ENCODE data around the gene UGT1A10. TPM values are rescaled to one million over a fixed set of nuclear protein-coding genes. Genes with fewer than 3 reads are reported as not detected.

Gene UGT1A10
- total RNA-seq, 1 experiment from 2014 or later = not detected

DNA sequence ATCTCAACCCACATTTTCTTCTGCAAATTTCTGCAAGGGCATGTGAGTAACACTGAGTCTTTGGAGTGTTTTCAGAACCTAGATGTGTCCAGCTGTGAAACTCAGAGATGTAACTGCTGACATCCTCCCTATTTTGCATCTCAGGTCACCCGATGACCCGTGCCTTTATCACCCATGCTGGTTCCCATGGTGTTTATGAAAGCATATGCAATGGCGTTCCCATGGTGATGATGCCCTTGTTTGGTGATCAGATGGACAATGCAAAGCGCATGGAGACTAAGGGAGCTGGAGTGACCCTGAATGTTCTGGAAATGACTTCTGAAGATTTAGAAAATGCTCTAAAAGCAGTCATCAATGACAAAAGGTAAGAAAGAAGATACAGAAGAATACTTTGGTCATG is 131.8 kb downstream of the UGT1A10 start:
- DNase-seq (ENCODE audit: extremely low read depth, low read depth) = no peak

DNA sequence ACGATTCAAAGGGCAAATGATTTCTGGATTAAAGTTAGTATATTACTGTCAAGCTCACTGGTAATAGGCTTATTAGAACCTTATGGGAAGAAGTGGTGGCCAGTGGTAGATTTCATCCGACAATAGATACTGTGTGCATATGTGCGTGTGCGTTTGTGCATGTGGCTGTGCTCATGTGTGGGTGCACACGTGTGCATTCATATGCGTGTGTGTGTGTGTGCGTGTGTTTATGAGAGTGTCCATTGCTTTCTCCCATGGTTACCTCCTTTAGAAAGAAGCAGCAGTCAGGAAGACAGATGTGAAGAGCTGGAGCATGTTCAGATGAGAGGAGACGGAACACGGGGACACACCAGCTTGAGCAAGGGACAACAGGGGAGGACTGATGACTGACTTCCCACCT is 133.0 kb downstream of the UGT1A10 start:
- no peak for DNase-seq (ENCODE audit: extremely low read depth, low read depth)

DNA sequence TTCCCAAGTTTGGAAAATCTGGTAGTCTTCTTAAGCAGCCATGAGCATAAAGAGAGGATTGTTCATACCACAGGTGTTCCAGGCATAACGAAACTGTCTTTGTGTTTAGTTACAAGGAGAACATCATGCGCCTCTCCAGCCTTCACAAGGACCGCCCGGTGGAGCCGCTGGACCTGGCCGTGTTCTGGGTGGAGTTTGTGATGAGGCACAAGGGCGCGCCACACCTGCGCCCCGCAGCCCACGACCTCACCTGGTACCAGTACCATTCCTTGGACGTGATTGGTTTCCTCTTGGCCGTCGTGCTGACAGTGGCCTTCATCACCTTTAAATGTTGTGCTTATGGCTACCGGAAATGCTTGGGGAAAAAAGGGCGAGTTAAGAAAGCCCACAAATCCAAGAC is 135.9 kb downstream of the UGT1A10 start:
- no peak for DNase-seq (ENCODE audit: extremely low read depth, low read depth)

DNA sequence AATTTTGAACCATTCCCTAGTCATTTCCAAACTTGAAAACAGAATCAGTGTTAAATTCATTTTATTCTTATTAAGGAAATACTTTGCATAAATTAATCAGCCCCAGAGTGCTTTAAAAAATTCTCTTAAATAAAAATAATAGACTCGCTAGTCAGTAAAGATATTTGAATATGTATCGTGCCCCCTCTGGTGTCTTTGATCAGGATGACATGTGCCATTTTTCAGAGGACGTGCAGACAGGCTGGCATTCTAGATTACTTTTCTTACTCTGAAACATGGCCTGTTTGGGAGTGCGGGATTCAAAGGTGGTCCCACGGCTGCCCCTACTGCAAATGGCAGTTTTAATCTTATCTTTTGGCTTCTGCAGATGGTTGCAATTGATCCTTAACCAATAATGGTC is 136.3 kb downstream of the UGT1A10 start:
- DNase-seq (ENCODE audit: extremely low read depth, low read depth) = peak; percentile 30

DNA sequence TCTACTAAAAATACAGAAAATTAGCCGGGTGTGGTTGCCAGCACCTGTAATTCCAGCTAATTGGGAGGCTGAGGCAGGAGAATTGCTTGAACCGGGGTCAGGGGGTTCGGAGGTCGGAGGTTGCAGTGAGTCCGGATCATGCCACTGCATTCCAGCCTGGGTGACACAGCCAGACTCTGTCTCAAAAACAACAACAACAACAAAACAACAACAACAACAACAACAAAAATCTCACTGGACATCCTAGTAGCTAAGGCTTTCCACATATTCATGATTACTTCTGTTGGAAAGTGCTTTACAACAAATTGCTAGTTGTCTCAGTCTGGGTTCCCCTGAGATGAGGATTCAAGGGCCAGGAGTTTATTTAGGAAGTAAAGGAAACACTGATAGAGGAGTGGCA is 137.6 kb downstream of the UGT1A10 start:
- no peak for DNase-seq (ENCODE audit: extremely low read depth, low read depth)

DNA sequence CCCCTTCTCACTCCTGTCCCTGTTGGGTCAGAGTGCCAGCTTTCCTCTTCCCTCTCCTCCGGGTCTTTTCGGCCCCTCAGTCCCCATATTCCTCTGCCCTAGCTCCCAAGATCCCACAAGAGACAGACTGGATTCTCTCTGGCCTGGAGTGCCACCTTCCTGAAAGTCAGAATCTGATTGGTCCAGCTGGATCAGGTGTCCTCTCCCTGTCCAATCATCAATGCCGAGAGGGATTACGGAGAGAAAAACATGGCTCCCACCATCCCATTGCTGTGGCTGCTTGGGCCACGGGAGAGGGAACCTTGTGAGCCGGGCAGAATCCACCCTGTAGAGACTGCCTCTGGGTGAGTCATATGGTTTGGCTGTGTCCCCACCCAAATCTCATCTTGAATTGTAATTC is 139.2 kb downstream of the UGT1A10 start:
- no peak for DNase-seq (ENCODE audit: extremely low read depth, low read depth)

DNA sequence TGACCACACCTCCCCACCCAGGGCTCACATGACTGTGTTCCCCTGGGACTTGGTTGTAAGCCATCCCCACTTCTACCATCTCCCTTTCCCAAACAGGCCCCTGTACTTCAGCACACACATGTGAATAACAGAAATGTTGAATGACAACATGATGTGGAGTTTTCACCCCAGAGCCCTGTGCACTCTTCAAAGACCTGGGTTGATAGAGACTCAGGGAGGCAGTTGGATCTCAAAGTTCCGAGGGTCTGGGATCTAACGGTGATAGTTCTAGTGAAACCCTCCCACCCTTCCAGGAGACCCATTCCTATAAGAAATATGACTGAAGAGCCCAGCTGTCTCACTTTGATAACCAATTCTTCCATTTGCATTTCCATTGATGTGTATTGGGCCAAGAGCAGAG is 141.8 kb downstream of the UGT1A10 start, which contains the start of gene MROH2A:
Gene MROH2A, plus strand, starts transcription at position 301 of the 400 bp plus-strand sequence. CDS start 1,029 bp downstream, outside the sequence.
- no peak for DNase-seq (ENCODE audit: extremely low read depth, low read depth)

DNA sequence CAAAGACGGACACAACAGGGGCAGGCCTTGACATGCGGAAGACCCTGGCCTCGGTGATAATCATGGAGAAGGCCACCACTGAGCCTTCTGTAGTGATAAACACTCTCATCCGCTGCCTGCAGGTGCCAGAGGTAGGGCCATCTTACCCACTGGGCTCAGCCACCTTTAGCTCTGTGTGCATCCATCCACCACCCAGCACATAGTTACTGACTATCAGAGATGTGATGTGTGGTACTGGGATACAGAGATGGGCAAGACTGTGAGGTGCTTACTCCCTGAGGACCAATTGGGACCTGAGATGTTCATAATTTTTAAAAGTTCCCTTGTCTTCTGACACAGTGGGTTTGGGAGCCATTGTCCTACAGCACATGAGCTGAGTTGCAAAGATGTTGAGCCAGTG is 143.5 kb downstream of the UGT1A10 start:
- DNase-seq (ENCODE audit: extremely low read depth, low read depth) = no peak

DNA sequence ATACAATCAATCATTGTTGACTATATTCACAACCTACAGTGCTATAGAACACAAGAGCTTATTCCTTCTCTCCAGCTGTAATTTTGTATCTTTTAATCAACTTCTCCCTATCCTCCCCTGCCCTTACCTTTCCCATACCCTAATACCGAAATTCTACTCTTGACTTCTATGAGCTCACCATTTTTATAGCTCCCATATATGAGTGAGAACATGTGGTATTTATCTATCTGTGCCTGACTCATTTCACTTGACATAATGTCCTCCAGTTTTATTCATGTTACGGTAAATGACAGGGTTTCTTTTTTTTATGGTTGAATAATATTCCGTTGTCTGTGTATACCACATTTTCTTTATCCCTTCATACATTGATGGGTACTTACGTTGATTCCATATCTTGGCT is 144.5 kb downstream of the UGT1A10 start:
- DNase-seq (ENCODE audit: extremely low read depth, low read depth) = no peak

DNA sequence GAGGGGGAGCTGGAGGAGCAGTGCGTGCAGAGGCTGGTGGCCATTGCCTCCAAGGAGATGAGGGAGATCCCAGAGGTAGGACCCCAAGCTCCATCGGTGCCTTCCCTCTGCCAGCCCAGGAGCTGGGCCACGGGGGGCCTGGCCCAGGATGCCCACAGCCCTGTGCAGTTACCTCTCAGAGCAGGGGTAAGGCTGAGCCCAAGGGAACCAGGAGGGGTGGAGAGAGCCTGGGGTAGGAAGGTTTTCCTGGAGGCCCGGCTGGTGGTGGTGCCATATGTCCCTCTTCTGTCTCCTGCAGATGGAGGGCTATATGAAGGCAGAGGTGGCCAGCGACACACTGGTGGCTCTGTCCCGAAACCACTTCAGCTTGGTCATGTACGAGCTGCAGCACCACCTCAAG is 153.3 kb downstream of the UGT1A10 start:
- no peak for DNase-seq (ENCODE audit: extremely low read depth, low read depth)

DNA sequence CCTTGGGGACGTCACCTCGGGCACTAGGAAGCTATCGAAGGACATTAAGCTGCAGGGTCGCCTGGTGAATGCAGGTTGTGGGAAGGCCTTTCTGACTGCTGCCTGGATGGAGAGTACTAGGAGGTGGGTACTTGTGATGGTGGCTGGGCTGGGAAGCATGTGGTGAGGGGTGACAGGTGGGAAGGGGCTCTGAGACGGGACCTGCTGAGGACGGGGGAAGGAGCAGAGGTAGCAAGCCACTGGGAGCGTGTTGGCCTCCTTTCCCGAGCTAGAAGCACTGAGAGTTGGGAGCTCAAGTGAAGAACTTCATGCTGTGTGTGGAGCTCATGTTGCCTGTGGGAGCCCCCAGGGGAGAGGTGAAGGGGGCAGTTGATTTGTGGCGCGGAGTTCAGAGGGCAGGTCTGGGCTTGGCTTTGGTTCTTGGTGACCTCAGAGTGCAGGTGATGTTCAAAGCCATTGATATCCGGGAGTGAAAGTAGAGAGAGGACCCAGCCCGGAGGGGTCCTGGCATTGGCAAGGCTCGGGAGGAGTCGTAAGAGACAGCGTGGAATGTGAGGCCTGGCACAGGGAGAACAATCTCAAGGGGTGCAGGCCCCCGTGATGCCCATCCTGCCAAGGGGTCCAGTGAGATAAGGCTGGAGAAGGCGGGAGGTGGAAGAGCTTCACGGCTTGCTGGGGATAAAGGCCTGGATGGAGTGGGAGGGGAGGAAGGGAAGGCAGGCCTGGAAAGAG is 155.1 kb downstream of the UGT1A10 start:
- DNase-seq (ENCODE audit: extremely low read depth, low read depth) = no peak

DNA sequence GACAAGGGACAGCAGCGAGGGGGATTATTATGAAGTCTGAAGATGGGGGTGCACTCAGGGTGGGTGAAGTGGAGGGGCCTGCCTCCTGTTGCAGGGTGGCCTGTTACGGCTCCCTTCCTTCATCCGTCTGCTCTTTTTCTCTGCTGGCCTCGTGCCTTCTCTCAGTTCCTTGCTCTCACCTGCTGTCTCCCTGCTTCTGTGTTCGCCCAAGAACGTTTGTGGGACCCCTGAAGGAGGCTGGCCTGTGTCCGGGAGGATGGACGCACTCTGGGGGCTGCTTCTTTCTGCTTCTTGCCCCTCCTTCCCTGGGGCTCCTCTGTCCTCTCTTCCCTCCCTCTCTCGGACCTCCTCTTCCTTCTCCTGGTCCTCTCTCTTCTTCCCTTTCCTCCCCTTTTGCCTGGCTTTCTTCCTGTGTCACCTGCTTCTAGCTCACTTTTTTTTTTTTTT is 155.7 kb downstream of the UGT1A10 start:
- no peak for DNase-seq (ENCODE audit: extremely low read depth, low read depth)

DNA sequence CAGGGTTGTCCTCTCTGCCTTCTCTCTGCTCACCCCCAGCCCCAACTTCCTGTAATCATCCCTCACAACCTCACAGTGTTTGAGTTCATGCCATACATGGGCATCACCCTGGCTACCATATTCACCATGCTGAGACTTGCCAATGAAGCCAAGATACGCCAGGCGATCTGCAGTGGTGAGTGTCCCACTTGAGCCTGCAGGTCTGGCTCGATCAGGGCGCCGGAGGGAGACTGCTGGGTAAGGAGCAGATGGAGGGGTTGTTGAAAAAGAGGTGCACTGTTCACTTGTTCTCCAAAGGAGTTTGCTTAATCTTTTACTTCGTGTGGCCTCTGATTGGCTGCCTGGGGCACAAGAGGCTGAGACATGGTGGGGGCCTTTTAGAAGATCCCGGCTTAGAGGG is 156.5 kb downstream of the UGT1A10 start:
- no peak for DNase-seq (ENCODE audit: extremely low read depth, low read depth)

DNA sequence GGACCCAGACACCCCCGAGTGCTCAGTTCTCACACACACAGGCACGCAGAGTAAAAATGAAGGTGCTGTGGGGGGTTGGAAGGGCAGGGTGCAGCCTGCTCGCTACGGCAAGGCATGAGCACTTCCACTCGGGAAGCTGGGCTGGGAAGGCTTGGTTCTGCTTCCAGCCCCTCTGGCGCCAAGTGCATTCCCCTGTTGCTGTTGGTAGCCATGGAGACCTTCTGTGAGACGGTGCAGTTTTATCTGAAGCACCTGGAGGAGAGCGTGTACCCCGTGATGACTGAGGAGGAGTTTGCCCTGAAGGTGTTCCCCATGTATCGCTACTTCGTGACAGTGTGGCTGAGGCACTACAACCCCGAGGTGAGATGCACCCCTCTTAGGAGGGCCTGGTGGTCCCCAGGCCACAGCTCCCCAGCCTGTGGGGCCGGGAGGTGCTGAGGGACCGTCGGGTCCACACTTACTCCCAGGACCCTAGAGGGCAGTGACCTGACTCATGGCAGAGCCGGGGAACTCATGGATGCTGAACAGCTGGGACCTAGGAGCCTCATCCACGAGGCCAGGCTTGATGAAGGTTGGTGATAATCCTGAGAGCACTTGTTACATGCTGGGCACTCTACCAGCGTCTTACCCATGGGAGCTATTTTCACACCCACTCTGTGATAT is 157.3 kb downstream of the UGT1A10 start:
- no peak for DNase-seq (ENCODE audit: extremely low read depth, low read depth)

DNA sequence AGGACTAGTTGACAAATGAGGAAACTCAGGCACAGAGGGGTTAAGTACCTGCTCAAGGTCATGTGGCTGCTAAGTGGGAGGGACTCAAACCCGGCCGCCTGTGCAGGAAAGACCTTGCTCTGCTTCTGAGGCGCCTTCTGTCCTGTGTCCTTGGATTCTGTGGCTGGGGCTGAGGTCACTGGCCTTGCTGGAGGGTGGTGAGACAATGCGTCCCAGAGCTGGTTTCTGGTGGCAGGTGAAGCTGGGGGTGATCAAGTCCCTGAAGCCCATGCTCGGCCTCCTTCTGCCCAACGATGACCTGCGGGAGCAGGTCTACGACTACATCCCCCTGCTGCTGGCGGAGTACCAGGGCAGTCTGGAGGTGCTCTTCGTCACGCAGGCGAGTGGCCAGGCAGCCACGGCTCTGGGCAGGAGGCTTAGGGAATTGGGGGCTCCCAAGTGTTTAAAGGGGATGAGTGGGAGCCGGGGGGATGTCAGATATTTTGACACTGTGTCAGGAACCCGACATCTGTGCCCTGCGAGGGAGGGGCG is 157.9 kb downstream of the UGT1A10 start:
- DNase-seq (ENCODE audit: extremely low read depth, low read depth) = no peak

DNA sequence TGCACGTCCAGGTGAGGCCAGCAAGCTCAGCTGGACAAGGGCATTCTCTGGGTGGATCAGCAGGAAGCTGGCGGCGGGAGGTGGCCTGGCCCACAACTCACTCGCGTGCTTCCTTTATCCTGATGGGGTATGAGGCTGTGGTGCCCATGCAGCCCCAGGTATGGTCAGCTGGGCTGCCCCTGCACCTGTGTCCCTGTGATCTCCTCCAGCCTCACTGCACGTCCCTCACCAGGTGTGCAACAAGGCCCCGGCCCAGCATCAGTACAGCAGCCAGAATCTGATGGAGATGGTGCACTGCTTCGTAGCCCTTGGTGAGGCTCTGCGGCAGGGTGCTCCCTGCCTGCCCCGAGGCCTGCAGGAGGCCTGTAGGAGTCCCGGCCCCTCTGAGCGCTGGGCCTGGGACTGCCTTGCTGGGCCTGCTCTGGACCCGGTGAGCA is 159.5 kb downstream of the UGT1A10 start:
- DNase-seq (ENCODE audit: extremely low read depth, low read depth) = no peak

DNA sequence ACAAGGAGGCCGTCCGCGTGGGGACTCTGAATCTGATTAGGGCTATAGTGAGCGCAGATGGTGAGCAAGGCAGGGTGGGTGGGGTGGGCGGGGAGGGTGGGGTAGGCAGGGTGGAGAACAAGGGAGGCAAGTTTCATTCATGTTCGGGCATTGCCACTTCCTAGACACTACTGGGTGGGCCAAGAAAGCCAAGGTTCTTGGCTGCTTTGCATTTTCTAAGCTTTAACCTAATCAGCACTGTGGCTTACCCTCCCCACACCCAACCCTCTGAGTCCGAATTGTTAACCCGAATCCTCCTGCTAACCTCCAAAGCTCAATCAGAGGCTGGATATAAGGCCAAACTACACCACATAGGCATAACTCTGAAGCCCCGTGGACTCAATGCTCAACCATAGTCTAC is 160.0 kb downstream of the UGT1A10 start:
- DNase-seq (ENCODE audit: extremely low read depth, low read depth) = no peak

DNA sequence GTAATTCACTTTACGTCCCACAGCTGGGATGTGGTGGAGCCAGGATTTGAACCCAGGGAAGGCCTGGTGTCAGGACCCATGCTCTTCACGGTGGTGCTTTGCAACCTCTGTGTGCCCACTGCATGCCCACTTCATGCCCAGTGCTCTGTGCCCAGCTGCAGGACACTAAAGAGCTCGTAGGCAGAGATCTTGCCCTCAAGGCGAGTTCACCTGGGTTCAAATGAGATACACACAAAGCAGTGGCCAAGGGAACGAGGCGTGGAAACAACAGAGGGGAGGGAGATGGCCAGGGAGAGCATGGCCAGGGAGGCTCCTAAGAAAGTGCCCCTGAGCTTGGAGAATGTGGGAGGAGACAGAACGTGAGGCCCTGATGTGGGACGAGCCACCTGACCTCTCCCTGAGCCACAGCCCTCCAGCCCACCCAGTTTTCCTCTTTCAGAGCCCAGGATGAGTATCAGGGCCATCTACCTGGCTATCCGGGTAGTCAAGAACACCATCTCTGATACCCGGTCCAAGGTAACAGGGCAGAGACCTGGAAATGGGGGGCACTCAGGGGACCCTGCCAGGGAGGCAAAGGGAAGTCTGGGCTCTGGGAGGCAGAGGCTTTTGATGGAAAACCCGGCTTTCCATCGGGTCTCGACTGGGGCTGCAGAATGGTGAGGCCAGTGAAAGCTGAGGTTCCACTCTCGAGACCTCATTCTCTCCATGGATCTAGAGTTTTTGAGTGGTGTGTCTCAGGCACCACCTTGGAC is 162.3 kb downstream of the UGT1A10 start:
- no peak for DNase-seq (ENCODE audit: extremely low read depth, low read depth)

DNA sequence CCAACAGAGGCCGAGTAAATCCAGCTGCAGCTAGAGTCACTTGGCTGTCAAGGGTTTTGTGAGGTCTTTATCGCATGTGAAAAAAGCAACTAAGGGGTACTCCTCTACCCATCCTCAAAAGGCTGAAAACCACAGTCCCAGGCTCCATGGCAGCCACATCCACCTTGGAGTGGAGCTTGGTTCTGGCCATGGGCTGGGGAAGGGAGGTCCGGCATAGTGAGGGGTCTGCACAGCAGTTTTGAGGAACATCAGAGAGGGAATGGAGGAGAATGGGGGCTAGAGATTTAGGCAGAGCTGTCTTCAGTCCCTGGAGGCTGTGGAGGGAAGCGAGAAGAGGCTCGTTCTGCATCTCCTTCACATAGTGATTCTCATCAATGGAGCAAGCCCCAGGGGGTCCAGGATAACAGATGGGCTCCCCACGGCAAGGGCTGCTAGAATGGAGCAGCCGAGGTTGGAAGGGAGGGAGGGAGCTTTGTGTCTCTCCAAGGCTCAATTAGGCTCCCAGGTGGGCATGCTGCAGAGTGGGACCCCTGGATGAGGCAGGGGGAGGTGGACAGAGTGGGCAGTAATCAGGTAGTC is 162.9 kb downstream of the UGT1A10 start:
- no peak for DNase-seq (ENCODE audit: extremely low read depth, low read depth)

DNA sequence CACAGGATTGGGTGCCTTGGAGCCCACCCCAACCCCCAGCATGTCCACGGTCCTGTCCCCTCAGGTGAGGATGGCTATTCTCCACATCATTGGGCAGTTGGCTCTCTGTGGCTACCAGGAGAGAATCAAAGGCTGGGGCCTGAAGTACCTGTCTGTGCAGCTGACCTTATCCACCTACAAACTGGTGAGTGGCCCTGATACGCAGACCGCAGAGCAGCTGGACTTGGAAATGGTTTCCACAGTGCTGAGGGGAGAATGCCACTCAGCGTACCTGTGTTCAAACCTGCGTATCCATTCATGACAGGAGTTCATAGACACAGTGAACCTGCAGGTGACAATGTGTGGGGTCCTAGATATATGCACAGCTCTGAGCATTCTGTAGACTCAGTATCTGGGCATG is 163.5 kb downstream of the UGT1A10 start:
- no peak for DNase-seq (ENCODE audit: extremely low read depth, low read depth)

DNA sequence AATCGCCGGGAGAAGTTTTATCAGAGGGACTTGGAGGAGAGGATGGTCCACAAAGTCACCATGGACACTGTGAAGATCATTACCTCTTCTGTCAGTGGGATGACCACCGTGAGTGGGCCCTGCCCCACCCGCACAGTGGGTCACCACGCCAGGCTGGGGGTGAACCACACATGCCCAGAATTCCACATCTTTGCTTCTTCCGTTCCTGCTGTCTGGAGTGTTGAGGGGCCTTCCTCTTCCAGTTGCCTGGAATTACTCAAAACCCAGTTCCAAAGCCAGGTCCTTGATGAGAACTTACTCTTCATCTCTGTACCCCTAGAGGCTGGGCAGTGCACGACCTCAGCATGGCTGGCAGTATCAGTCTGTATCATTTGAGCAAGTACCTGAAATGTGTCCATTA is 164.0 kb downstream of the UGT1A10 start:
- no peak for DNase-seq (ENCODE audit: extremely low read depth, low read depth)
